CD4-positive, alpha-beta T cell (primary cell): ENCODE data around the gene AGAP1. TPM values are rescaled to one million over a fixed set of nuclear protein-coding genes. Genes with fewer than 3 reads are reported as not detected.

ENCODE experiments used
- ATAC-seq: fragments of 200-7000 bp; cut with Tn5 transposase; one replicate; pipeline ENCODE4 v1.10.0; 2022; ENCODE audit warnings: mild to moderate bottlenecking; ENCODE audit not compliant: poor library complexity
- CTCF ChIA-PET: fragments of 350-600 bp; sonication (Branson Sonifier 250); formaldehyde crosslinking; loops from one replicate; lab custom pipeline; 2021; ENCODE audit warnings: antibody characterized with exemption, inconsistent platforms; lab: Charles Lee
- POLR2A ChIA-PET: fragments of 350-600 bp; sonication (Branson Sonifier 250); formaldehyde crosslinking; loops from one replicate; lab custom pipeline; 2021; ENCODE audit warnings: antibody characterized with exemption, inconsistent platforms; lab: Charles Lee
- DNase-seq, 14 experiments: peaks; one replicate each; pipeline ENCODE4 v3.0.0-alpha.2; 2013 to 2020; ENCODE audit warnings: mixed read lengths in 2 of 14
- H3K27ac ChIP-seq, 2 donors: one replicate each; pipeline versions ENCODE4 v1.5.1 to v1.7.0; 2013; ENCODE audit warnings: low read length in 2 of 2, low read depth in 1 of 2, mild to moderate bottlenecking in 1 of 2
- H3K27me3 ChIP-seq, 2 experiments: 1 replicate in 1 of 2; 2 replicates in 1 of 2; pipeline versions ENCODE4 v1.6.1 to v1.7.0; 2013; ENCODE audit warnings: low read length in 2 of 2, control low read depth in 1 of 2, mild to moderate bottlenecking in 1 of 2, moderate library complexity in 1 of 2; ENCODE audit not compliant: insufficient read depth in 2 of 2, control insufficient read depth in 1 of 2
- H3K36me3 ChIP-seq: one replicate; pipeline ENCODE4 v1.6.1; 2013; ENCODE audit warnings: low read length, control low read depth; ENCODE audit not compliant: insufficient read depth
- H3K4me1 ChIP-seq: one replicate; pipeline ENCODE4 v1.6.1; 2013; ENCODE audit warnings: low read length, control low read depth; ENCODE audit not compliant: insufficient read depth
- H3K4me3 ChIP-seq: one replicate; pipeline ENCODE4 v1.5.1; 2013; ENCODE audit warnings: mild to moderate bottlenecking, low read length, moderate library complexity
- H3K9me3 ChIP-seq, 2 experiments: 1 replicate in 1 of 2; 2 replicates in 1 of 2; pipeline versions ENCODE4 v1.6.1 to v1.7.0; 2013; ENCODE audit warnings: low read length in 2 of 2, mild to moderate bottlenecking in 2 of 2, control low read depth in 1 of 2, moderate library complexity in 1 of 2; ENCODE audit not compliant: control insufficient read depth in 1 of 2, insufficient read depth in 1 of 2
- H3K27ac Mint-ChIP-seq: one replicate; pipeline ENCODE4 v1.8.0; 2020; ENCODE audit warnings: mixed read lengths
- H3K27me3 Mint-ChIP-seq: one replicate; pipeline ENCODE4 v1.8.0; 2021; ENCODE audit warnings: mixed read lengths
- H3K36me3 Mint-ChIP-seq: one replicate; pipeline ENCODE4 v1.8.0; 2021; ENCODE audit warnings: low read depth, mixed read lengths
- H3K4me1 Mint-ChIP-seq: one replicate; pipeline ENCODE4 v1.8.0; 2021; ENCODE audit warnings: low read depth, mixed read lengths
- H3K4me3 Mint-ChIP-seq: one replicate; pipeline ENCODE4 v1.8.0; 2020; ENCODE audit warnings: mild to moderate bottlenecking, mixed read lengths
- H3K9me3 Mint-ChIP-seq: one replicate; pipeline ENCODE4 v1.8.0; 2020; ENCODE audit warnings: mixed read lengths
- CTCF ChIP-seq: fragments of 200-600 bp; IDR thresholded peaks from one replicate; pipeline ENCODE4 v1.8.0; 2022; ENCODE audit warnings: antibody characterized with exemption, mild to moderate bottlenecking
- intact Hi-C, 2 experiments: fragments of 100-400 bp; cut with DNase I in 1 of 2; cut with micrococcal nuclease in 1 of 2; formaldehyde crosslinking; loops; one replicate each; pipeline versions ENCODE4 v1.15.1 to v1.9.0; 2023 to 2025; cut with DNase I, micrococcal nuclease
- total RNA-seq, 174 experiments: library from RNA in 2 of 174; stranded (reverse) in 2 of 174; gene quantifications; one replicate each; pipeline ENCODE4 v1.2.3 and lab custom pipeline; 2021 to 2026

AGAP1 gene
- total RNA-seq, 2 experiments from 2014 or later = 2.6 to 3.1 TPM

DNA sequence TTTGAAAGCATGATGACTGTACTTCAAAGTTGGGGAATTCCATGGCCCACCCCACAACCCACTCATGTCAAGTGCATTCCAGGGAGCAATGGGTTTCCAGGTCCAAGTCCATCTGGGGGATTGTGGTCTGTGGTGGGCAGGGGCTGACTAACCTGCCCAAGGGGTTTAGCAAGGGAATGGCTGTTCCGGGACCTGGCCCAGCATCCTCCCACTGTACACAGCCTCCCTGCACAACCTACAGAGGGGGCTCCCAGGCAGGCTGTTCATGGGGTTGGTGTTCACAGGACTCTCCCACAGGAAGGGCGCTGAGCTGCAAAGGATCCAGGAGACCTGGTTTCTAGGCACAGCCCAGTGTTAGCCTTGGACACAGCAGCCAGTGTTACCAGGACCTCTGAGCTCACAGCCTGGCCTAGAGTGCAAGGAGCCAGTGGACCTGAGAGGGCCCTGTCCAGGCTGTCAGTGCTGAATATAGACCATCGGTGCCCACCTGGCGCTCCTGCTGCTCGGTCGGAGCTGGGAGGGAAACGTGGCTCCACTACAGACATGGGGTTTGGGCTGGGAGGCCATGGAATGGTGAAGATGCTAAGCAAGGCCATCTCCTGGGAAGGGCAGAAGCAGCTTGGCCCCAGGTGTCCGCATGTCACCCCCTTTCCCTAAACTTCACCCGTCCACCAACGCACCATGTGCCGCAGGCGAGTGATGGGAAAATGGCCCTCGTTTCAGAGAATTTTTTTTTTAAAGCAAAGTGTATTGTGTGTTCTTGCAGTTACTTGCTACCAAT is 357.1 kb downstream of the AGAP1 start:
- Histone ChIP-seq H3K27ac (no peak overlapping the region), H3K36me3 (no peaks in the 10 kb centered on the region), H3K4me3 (no peak overlapping the region), H3K4me1 (no peaks in the 10 kb centered on the region), H3K9me3 (peaks cover 0 to 4% of the 10 kb centered on the region in 2 experiments), H3K27me3 (no peaks in the 10 kb centered on the region)
- ATAC-seq (no peak), DNase-seq (no peak)
- Mint-ChIP-seq H3K36me3 (no peaks in the 10 kb centered on the region), H3K4me1 (no peaks in the 10 kb centered on the region), H3K27me3 (no peaks in the 10 kb centered on the region), H3K9me3 (no peaks in the 10 kb centered on the region), H3K4me3 (no peak overlapping the region), H3K27ac (no peak overlapping the region)
- no peak for TF ChIP-seq CTCF
- POLR2A ChIA-PET = no interaction called here
- CTCF ChIA-PET = no interaction called here
- intact Hi-C loops = no loop called here

DNA sequence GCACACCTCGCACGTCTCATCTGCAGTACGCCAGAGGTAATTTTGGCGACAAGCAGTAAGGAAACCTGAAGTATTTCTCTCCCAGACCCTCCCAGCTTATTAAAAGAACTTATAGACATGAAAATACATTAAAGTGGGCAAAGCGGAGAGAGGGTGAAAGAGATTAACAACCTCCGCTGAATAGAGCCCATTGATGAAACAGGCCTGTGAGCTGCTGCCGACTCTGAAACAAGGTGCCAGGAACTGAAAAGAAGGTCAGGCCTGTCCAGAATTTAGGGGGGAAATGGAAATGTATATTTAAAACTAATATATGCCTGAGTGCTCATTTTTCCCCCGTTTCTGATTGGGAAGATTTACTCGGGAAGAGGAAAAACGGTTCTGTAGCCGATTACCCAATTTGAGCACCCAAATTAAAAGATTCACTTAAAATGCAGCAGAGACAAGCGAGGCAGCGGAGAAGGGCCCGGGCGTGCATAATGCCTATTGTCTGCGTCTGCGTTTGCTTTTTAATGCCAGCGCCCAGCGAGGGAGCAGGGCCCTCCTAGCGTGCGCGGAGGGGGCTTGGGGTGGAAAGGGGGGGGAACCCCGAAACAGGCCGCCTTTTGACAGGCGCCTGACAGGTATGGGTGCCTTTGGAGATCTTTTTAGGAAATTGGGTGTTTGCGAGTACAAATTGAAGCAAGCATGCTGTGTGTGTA is 358.1 kb downstream of the AGAP1 start:
- Histone ChIP-seq H3K27me3 (no peaks in the 10 kb centered on the region), H3K36me3 (no peaks in the 10 kb centered on the region), H3K27ac (no peak overlapping the region), H3K4me1 (no peaks in the 10 kb centered on the region), H3K9me3 (peaks cover 0 to 4% of the 10 kb centered on the region in 2 experiments), H3K4me3 (no peak overlapping the region)
- ATAC-seq (no peak), DNase-seq (no peak)
- Mint-ChIP-seq H3K27ac (no peak overlapping the region), H3K9me3 (no peaks in the 10 kb centered on the region), H3K36me3 (no peaks in the 10 kb centered on the region), H3K4me3 (no peak overlapping the region), H3K4me1 (no peaks in the 10 kb centered on the region), H3K27me3 (no peaks in the 10 kb centered on the region)
- no peak for TF ChIP-seq CTCF
- ChIA-PET POLR2A (no interaction called here), CTCF (no interaction called here)
- intact Hi-C loops = no loop called here

GRCh38 chr2:235852526-235852920 is 358.7 kb downstream of the AGAP1 start:
- no peak for ATAC-seq
- H3K27me3 Mint-ChIP-seq = no peaks in the 10 kb centered on the region

More at GRCh38 chr2:235852526-235852920, 358.7 kb downstream of the AGAP1 start:
- CTCF ChIA-PET = no interaction called here
- H3K27me3 ChIP-seq = no peaks in the 10 kb centered on the region
- POLR2A ChIA-PET = no interaction called here
- no peaks in the 10 kb centered on the region for H3K4me1 ChIP-seq
- TF ChIP-seq CTCF = no peak
- H3K4me1 Mint-ChIP-seq = no peaks in the 10 kb centered on the region
- H3K4me3 ChIP-seq = no peak overlapping the region
- H3K27ac ChIP-seq = no peak overlapping the region
- H3K36me3 Mint-ChIP-seq = no peaks in the 10 kb centered on the region
- no peaks in the 10 kb centered on the region for H3K9me3 Mint-ChIP-seq
- H3K4me3 Mint-ChIP-seq = no peak overlapping the region
- H3K27ac Mint-ChIP-seq = no peak overlapping the region
- no peak for DNase-seq
- intact Hi-C loops = no loop called here
- peaks cover 0 to 4% of the 10 kb centered on the region in 2 experiments for H3K9me3 ChIP-seq
- no peaks in the 10 kb centered on the region for H3K36me3 ChIP-seq
